ENCODE results near the gene ALKBH4. TPM values are rescaled to one million over a fixed set of nuclear protein-coding genes. Genes with fewer than 3 reads are reported as not detected.

Gene ALKBH4
- total and polyA plus RNA-seq, 2 donors (not counting 3 experiments of a cell fraction or from before 2014, with no cell fraction given) = 5.3 to 10.8 TPM

GRCh38 chr7:102469972-102470825 is 5.5 kb upstream of the ALKBH4 start:
- CTCF ChIA-PET = no interaction called here
- DNase-seq (ENCODE audit: low read depth, low spot score) (no peak), FAIRE-seq (no peak)
- H3K4me1 ChIP-seq (ENCODE audit: control insufficient read depth, extremely low read depth, insufficient read depth, low read length) = peaks cover 5% of the 10 kb centered on the region
- H2AFZ ChIP-seq (ENCODE audit: low read depth, low read length) = no peak overlapping the region
- H3K79me2 ChIP-seq (ENCODE audit: control insufficient read depth, insufficient read depth, low read length) = no peaks in the 10 kb centered on the region
- no peaks in the 10 kb centered on the region for H4K20me1 ChIP-seq (replicated peaks; ENCODE audit: control insufficient read depth, extremely low read depth, insufficient read depth, low read length)
- no peaks in the 10 kb centered on the region for H3K27me3 ChIP-seq (ENCODE audit: control insufficient read depth in 2 of 2, insufficient read depth in 2 of 2, low read length in 2 of 2)
- H3K4me2 ChIP-seq (ENCODE audit: insufficient read depth, low read length) = no peak overlapping the region
- H3K4me3 ChIP-seq (replicated peaks in 1 of 3; ENCODE audit: insufficient read depth in 1 of 3, low read depth in 1 of 3, low read length in 3 of 3) = no peak overlapping the region
- no peak for TF ChIP-seq EZH2 (IDR thresholded peaks at IDR 0.05; ENCODE audit: borderline replicate concordance, low read depth, low read length, severe bottlenecking)
- no peak for TF ChIP-seq GATA2 (IDR thresholded peaks at IDR 0.05; ENCODE audit: insufficient read depth, insufficient read length, low read depth, low read length)
- TF ChIP-seq, protein P1, sequence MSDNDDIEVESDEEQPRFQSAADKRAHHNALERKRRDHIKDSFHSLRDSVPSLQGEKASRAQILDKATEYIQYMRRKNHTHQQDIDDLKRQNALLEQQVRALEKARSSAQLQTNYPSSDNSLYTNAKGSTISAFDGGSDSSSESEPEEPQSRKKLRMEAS (IDR thresholded peaks at IDR 0.05; ENCODE audit: insufficient read depth, insufficient read length) = no peak
- TF ChIP-seq POLR2A (IDR thresholded peaks at IDR 0.05; ENCODE audit: low read depth, low read length) = no peak
- TF ChIP-seq POLR2AphosphoS5 (IDR thresholded peaks at IDR 0.05; ENCODE audit: insufficient read depth, low read depth, low read length) = no peak
- TF ChIP-seq, protein P2, sequence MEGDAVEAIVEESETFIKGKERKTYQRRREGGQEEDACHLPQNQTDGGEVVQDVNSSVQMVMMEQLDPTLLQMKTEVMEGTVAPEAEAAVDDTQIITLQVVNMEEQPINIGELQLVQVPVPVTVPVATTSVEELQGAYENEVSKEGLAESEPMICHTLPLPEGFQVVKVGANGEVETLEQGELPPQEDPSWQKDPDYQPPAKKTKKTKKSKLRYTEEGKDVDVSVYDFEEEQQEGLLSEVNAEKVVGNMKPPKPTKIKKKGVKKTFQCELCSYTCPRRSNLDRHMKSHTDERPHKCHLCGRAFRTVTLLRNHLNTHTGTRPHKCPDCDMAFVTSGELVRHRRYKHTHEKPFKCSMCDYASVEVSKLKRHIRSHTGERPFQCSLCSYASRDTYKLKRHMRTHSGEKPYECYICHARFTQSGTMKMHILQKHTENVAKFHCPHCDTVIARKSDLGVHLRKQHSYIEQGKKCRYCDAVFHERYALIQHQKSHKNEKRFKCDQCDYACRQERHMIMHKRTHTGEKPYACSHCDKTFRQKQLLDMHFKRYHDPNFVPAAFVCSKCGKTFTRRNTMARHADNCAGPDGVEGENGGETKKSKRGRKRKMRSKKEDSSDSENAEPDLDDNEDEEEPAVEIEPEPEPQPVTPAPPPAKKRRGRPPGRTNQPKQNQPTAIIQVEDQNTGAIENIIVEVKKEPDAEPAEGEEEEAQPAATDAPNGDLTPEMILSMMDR (IDR thresholded peaks at IDR 0.05; ENCODE audit: extremely low read depth in 1 of 2, insufficient read depth in 1 of 2, low read depth in 1 of 2, low read length in 2 of 2) = no peak
- TF ChIP-seq JUN (IDR thresholded peaks at IDR 0.05; ENCODE audit: borderline replicate concordance, insufficient read depth, insufficient read length, low read depth) = no peak
- no peak for TF ChIP-seq MYC (IDR thresholded peaks at IDR 0.05; ENCODE audit: low read depth, low read length)
- POLR2A ChIA-PET = no interaction called here
- BruUV-seq (replicated peaks) = no TSS peak
- no peaks in the 10 kb centered on the region for H3K9me3 ChIP-seq (replicated peaks; ENCODE audit: control insufficient read depth, insufficient read depth, low read length)
- no peak overlapping the region for H3K27ac ChIP-seq (ENCODE audit: insufficient read depth, low read depth, low read length)
- dilution Hi-C loops (cut with MboI; ENCODE audit: extremely low pct_ligation_motif_present, low sequenced_read_pairs) (no loop called here), intact Hi-C loops (cut with micrococcal nuclease) (no loop called here)
- H3K36me3 ChIP-seq (ENCODE audit: control insufficient read depth in 2 of 2, extremely low read depth in 1 of 2, insufficient read depth in 2 of 2, low read length in 2 of 2) = peaks cover 2 to 22% of the 10 kb centered on the region in 2 experiments
- H3K9me1 ChIP-seq (replicated peaks; ENCODE audit: control insufficient read depth, extremely low read depth, insufficient read depth, low read length) = no peaks in the 10 kb centered on the region
- no peak overlapping the region for H3K9ac ChIP-seq (replicated peaks; ENCODE audit: extremely low read depth, insufficient read depth, low read length)

Measured in endothelial cell of umbilical vein (primary cell).